HepG2 (cell line): ENCODE measurements around the gene RASSF4.

Source experiments
- FOXO1 ChIP-seq: sonication (generic); formaldehyde crosslinking; IDR thresholded peaks from 2 replicates; pipeline ENCODE4 v1.4.0; 2020; ENCODE audit warnings: missing genetic modification reagents
- POLR2AphosphoS5 ChIP-seq: IDR thresholded peaks from 2 replicates; pipeline ENCODE4 v1.6.1; 2012; ENCODE audit warnings: low read depth, low read length
- TAF1 ChIP-seq: sonication (generic); formaldehyde crosslinking; IDR thresholded peaks from 2 replicates; pipeline ENCODE4 v1.4.0; 2020; ENCODE audit warnings: missing genetic modification reagents

DNA sequence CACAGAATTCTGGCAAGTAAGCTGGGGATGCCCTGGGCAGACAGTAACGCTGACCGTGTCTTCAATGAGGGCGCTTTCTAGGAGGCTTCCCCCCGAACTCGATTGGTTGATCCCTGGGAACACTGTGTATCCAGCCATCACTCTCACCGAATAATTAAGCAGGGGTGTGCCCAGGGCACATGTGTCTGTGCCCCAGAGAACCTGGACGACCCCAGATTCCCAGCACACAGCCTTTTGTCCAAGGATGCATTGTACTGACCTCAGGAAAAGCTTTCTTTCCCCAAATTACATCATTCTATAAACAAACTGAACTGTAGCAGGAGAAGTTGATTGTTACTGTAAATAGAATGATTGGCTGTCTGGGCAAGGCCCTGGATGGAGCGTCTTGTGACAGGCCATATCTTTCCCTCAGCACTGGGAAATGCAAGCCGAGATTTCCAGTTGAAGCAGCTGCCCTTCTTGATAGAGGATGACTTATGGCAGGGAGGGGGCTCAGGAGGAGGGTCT is 25.6 kb downstream of the RASSF4 start:
- TF ChIP-seq TAF1 (CRISPR knock-in tag) (no peak), POLR2AphosphoS5 (no peak), FOXO1 (CRISPR knock-in tag) (no peak)
